Adrenal gland (tissue), 5 donors: ENCODE results near the gene TBX1.

ENCODE experiments used
- CTCF ChIP-seq, 6 experiments: fragments of 450-650 bp in 4 of 6; fragments of 200-600 bp in 2 of 6; sonication (generic) in 1 of 6; IDR thresholded peaks; 1 replicate in 5 of 6; 2 replicates in 1 of 6; pipeline versions ENCODE4 v1.5.1 to v1.8.0; 2016 to 2021; ENCODE audit warnings: antibody characterized with exemption in 6 of 6, mild to moderate bottlenecking in 2 of 6, moderate library complexity in 1 of 6
- POLR2A ChIP-seq, 2 donors: fragments of 450-650 bp; IDR thresholded peaks; one replicate each; pipeline ENCODE4 v1.6.1; 2017; ENCODE audit warnings: antibody characterized with exemption in 2 of 2, mild to moderate bottlenecking in 2 of 2, moderate library complexity in 1 of 2
- donor health status: DM: no; HTN: no; CAD: no.

GRCh38 chr22:19730198-19730597 lies 30.4 kb upstream of the TBX1 start:
- TF ChIP-seq POLR2A (IDR thresholded peaks at IDR 0.05) (no peak), CTCF (IDR thresholded peaks at IDR 0.05) (no peak)
